DND-41 (cell line): ENCODE measurements around the gene USP22.

ENCODE experiments used
- CTCF ChIP-seq: IDR thresholded peaks from 2 replicates; pipeline ENCODE4 v1.5.1; 2012; ENCODE audit warnings: borderline replicate concordance, low read length, moderate library complexity, mild to moderate bottlenecking; ENCODE audit not compliant: poor library complexity, severe bottlenecking; ENCODE audit errors: extremely low read depth
- EZH2 ChIP-seq: IDR thresholded peaks from 3 replicates; pipeline ENCODE4 v1.6.1; 2012; ENCODE audit warnings: borderline replicate concordance, low read depth, mild to moderate bottlenecking, moderate library complexity, low read length, inconsistent platforms; ENCODE audit not compliant: severe bottlenecking

DNA sequence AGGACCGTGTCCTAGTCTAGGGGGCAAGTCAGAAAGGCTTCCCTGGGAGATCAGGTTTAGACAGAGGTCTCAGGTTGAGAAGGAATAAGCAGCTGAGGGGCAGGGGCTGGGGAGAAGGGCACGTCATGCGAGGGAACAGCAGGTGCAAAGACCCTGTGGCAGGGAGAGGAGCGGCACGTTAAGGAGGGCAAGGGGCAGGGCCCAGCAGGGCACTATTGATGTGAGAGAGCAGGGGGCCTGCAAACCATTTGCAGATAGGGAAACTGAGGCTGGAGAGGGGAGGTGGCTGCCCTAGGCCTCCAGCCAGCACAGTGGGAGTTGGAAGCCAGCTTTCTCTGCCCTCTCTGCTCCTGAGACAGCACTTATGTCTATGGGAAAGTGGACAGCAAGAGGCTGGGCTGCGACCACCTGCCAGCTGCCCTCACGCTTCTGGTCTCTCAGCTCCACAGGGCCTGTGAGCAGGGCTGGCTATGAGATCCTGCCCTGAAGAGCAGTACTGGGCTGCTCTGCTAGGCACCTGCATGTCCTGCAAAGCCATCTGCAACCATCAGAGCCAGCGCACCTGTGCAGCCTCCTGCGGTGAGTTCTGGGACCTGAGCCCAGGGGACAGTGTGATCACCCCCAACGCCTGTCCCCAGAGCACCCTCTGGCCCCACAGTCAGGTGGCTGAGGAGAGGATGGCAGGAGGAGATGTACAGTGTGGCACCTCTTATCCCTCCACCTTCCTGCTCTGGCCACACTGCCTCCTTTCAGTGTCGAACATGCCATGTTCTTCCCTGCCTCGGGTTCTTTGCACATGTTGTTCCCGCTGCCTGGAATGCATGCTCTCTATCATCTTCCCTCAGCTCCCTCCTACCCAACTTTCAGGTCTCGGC lies 61.5 kb downstream of the USP22 start:
- TF ChIP-seq CTCF (no peak), EZH2 (no peak)
